Choroid plexus epithelial cell (primary cell): ENCODE data around the gene ZNF827.

Experiments used
- DNase-seq: peaks from one replicate; pipeline ENCODE4 v3.0.0-alpha.2; 2010; ENCODE audit warnings: low read depth
- H3K4me3 ChIP-seq: 2 replicates; pipeline ENCODE4 v1.5.1; 2011; ENCODE audit warnings: low read depth, mild to moderate bottlenecking, control low read depth, low read length, moderate library complexity
- TF ChIP-seq, protein P1 (sequence below): conservative IDR thresholded peaks from 2 replicates; pipeline ENCODE4 v1.5.1; 2011; ENCODE audit warnings: low read depth, mild to moderate bottlenecking, control low read depth, inconsistent platforms, low read length, moderate library complexity

Gene ZNF827

GRCh38 chr4:145863191-145863590, 75.4 kb downstream of the ZNF827 start:
- H3K4me3 ChIP-seq = no peak overlapping the region
- TF ChIP-seq, protein P1, sequence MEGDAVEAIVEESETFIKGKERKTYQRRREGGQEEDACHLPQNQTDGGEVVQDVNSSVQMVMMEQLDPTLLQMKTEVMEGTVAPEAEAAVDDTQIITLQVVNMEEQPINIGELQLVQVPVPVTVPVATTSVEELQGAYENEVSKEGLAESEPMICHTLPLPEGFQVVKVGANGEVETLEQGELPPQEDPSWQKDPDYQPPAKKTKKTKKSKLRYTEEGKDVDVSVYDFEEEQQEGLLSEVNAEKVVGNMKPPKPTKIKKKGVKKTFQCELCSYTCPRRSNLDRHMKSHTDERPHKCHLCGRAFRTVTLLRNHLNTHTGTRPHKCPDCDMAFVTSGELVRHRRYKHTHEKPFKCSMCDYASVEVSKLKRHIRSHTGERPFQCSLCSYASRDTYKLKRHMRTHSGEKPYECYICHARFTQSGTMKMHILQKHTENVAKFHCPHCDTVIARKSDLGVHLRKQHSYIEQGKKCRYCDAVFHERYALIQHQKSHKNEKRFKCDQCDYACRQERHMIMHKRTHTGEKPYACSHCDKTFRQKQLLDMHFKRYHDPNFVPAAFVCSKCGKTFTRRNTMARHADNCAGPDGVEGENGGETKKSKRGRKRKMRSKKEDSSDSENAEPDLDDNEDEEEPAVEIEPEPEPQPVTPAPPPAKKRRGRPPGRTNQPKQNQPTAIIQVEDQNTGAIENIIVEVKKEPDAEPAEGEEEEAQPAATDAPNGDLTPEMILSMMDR = no peak
- DNase-seq = no peak

GRCh38 chr4:145861336-145862318, 77.0 kb downstream of the ZNF827 start:
- TF ChIP-seq, protein P1 = no peak
- DNase-seq = no peak
- H3K4me3 ChIP-seq = no peak overlapping the region

DNA sequence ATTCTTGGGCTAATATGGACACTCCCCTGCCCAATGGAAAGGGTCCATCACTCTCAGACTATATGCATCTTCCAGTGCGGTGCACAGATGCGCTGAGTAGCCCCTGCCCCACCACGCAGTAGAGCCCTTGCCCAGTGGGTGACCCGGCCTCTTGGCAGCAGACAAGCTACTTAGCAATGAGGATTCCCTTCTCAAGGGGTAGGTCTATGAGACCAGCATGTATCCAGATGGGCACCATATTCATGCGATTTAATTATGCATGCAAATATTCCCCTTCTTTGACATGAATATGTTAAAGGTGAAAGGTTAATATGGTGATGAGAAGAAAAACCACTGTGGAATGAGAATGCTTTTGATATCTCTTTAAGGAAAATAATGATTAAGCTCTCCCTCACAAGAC, 77.7 kb downstream of the ZNF827 start:
- DNase-seq = no peak
- TF ChIP-seq, protein P1 = no peak
- H3K4me3 ChIP-seq = no peak overlapping the region

- no peak overlapping the region for H3K4me3 ChIP-seq
- TF ChIP-seq, protein P1 = no peak
- no peak for DNase-seq
These were observed 78.2 kb downstream of the ZNF827 start for GRCh38 chr4:145860446-145860845.

- TF ChIP-seq, protein P1 = no peak
- DNase-seq = no peak
- H3K4me3 ChIP-seq = no peak overlapping the region
These were observed 78.7 kb downstream of the ZNF827 start for GRCh38 chr4:145859926-145860325.

GRCh38 chr4:145859426-145859825, 79.2 kb downstream of the ZNF827 start:
- DNase-seq = no peak
- no peak overlapping the region for H3K4me3 ChIP-seq
- TF ChIP-seq, protein P1 = no peak
